ENCODE measurements around the gene CCDC15.

DNA sequence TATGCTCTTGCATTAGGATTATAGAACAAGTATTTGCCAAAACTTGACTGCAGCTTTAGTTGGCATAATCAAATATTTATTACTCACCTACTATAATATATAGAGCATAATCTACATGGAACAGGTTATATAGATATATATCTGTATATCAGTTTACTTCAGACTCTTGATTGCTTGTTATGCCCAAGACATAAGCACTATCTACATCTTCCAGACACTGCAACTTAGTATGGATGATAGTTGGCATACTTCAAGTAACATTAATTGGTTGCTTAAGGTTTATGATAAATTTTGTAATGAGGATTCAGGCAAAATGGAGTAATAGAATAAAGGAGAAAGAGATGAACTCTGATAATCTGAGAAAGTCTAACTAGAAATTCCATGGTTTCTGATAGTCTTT lies 1.0 kb downstream of the CCDC15 start:
- TF ChIP-seq CTCF (IDR thresholded peaks at IDR 0.05) (no peak), EZH2 (IDR thresholded peaks at IDR 0.05; ENCODE audit: borderline replicate concordance, insufficient read depth, low read depth, low read length, poor library complexity, severe bottlenecking) (no peak)

Measured in B cell (primary cell).